WTC11 (cell line): ENCODE results near the gene TCERG1. TPM values are rescaled to one million over a fixed set of nuclear protein-coding genes. Genes with fewer than 3 reads are reported as not detected.

ENCODE experiments used
- ATAC-seq: fragments of 200-7000 bp; cut with Tn5 transposase; 2 replicates; pipeline ENCODE4 v1.10.0; 2021; ENCODE audit warnings: mild to moderate bottlenecking, moderate library complexity
- CTCF ChIA-PET: fragments of 300-600 bp; sonication (Branson Sonifier 250); formaldehyde crosslinking; loops from one replicate; lab custom pipeline; 2021; ENCODE audit warnings: antibody characterized with exemption; lab: Charles Lee
- POLR2A ChIA-PET: fragments of 350-600 bp; sonication (Branson Sonifier 250); formaldehyde crosslinking; loops from one replicate; lab custom pipeline; 2021; ENCODE audit warnings: antibody characterized with exemption; lab: Charles Lee
- DNase-seq: peaks from one replicate; pipeline ENCODE4 v3.0.0; 2021; ENCODE audit warnings: low spot score
- H3K27ac Mint-ChIP-seq: 2 replicates; pipeline ENCODE4 v1.8.0; 2021; ENCODE audit warnings: mixed read lengths
- H3K27me3 Mint-ChIP-seq: 2 replicates; pipeline ENCODE4 v1.8.0; 2021; ENCODE audit warnings: low read depth, mild to moderate bottlenecking, moderate library complexity, mixed read lengths
- H3K36me3 Mint-ChIP-seq: 2 replicates; pipeline ENCODE4 v1.8.0; 2021; ENCODE audit warnings: mixed read lengths
- H3K4me1 Mint-ChIP-seq: 2 replicates; pipeline ENCODE4 v1.8.0; 2022; ENCODE audit warnings: mixed read lengths
- H3K4me3 Mint-ChIP-seq: 2 replicates; pipeline ENCODE4 v1.8.0; 2021; ENCODE audit warnings: mild to moderate bottlenecking, moderate library complexity, mixed read lengths
- H3K9me3 Mint-ChIP-seq: 2 replicates; pipeline ENCODE4 v1.8.0; 2021; ENCODE audit warnings: mixed read lengths
- ETV6 ChIP-seq: sonication (generic); formaldehyde crosslinking; IDR thresholded peaks from 2 replicates; pipeline ENCODE4 v1.8.1; 2022; ENCODE audit warnings: mild to moderate bottlenecking, missing genetic modification reagents
- JUN ChIP-seq: sonication (generic); formaldehyde crosslinking; IDR thresholded peaks from 2 replicates; pipeline ENCODE4 v1.8.0; 2023; ENCODE audit warnings: mild to moderate bottlenecking, missing genetic modification reagents
- MYBL2 ChIP-seq: sonication (generic); formaldehyde crosslinking; IDR thresholded peaks from 2 replicates; pipeline ENCODE4 v1.8.1; 2023; ENCODE audit warnings: mild to moderate bottlenecking, moderate library complexity, missing genetic modification reagents
- NR2C2 ChIP-seq: sonication (generic); formaldehyde crosslinking; IDR thresholded peaks from 2 replicates; pipeline ENCODE4 v1.8.0; 2022; ENCODE audit warnings: mild to moderate bottlenecking, missing genetic modification reagents
- OVOL2 ChIP-seq: fragments of 250-450 bp; sonication (Bioruptor Pico); IDR thresholded peaks from 2 replicates; pipeline ENCODE4 v1.9.0; 2021; ENCODE audit warnings: mild to moderate bottlenecking, borderline replicate concordance
- TEAD4 ChIP-seq: sonication (generic); formaldehyde crosslinking; IDR thresholded peaks from 2 replicates; pipeline ENCODE4 v1.8.0; 2022; ENCODE audit warnings: mild to moderate bottlenecking, missing genetic modification reagents
- TP53 ChIP-seq: sonication (generic); formaldehyde crosslinking; IDR thresholded peaks from 2 replicates; pipeline ENCODE4 v1.8.1; 2023; ENCODE audit warnings: mild to moderate bottlenecking, missing genetic modification reagents
- ZNF138 ChIP-seq: sonication (generic); formaldehyde crosslinking; conservative IDR thresholded peaks from 2 replicates; pipeline ENCODE4 v1.8.1; 2022; ENCODE audit warnings: mild to moderate bottlenecking, moderate library complexity, missing genetic modification reagents
- ZNF423 ChIP-seq: fragments of 250-450 bp; sonication (Bioruptor Pico); IDR thresholded peaks from 2 replicates; pipeline ENCODE4 v2.1.2; 2022; ENCODE audit warnings: mild to moderate bottlenecking, moderate library complexity
- total RNA-seq: library from RNA; stranded (reverse); gene quantifications from 3 replicates; pipeline ENCODE4 v1.2.3, GENCODE V29; 2021
- TF ChIP-seq, protein P1 (sequence below): fragments of 250-450 bp; sonication (Bioruptor Pico); IDR thresholded peaks from 2 replicates; pipeline ENCODE4 v2.1.2; 2022; ENCODE audit warnings: mild to moderate bottlenecking, moderate library complexity
- TF ChIP-seq, protein P2 (sequence below): fragments of 250-450 bp; sonication (Bioruptor Pico); IDR thresholded peaks from 2 replicates; pipeline ENCODE4 v1.8.0; 2021; ENCODE audit warnings: mild to moderate bottlenecking
- TF ChIP-seq, protein P3 (sequence below): sonication (generic); formaldehyde crosslinking; IDR thresholded peaks from 2 replicates; pipeline ENCODE4 v1.8.0; 2023; ENCODE audit warnings: mild to moderate bottlenecking, missing genetic modification reagents
- TF ChIP-seq, protein P4 (sequence below): sonication (generic); formaldehyde crosslinking; IDR thresholded peaks from 2 replicates; pipeline ENCODE4 v1.8.1; 2023; ENCODE audit warnings: mild to moderate bottlenecking, missing genetic modification reagents
- TF ChIP-seq, protein P5 (sequence below): sonication (generic); formaldehyde crosslinking; IDR thresholded peaks from 2 replicates; pipeline ENCODE4 v1.8.1; 2023; ENCODE audit warnings: mild to moderate bottlenecking, missing genetic modification reagents, moderate library complexity
- TF ChIP-seq, protein P6 (sequence below): sonication (generic); formaldehyde crosslinking; IDR thresholded peaks from 2 replicates; pipeline ENCODE4 v1.8.1; 2022; ENCODE audit warnings: missing genetic modification reagents, borderline replicate concordance

TCERG1 gene
- total RNA-seq, 1 experiment from 2014 or later: 117 TPM

DNA sequence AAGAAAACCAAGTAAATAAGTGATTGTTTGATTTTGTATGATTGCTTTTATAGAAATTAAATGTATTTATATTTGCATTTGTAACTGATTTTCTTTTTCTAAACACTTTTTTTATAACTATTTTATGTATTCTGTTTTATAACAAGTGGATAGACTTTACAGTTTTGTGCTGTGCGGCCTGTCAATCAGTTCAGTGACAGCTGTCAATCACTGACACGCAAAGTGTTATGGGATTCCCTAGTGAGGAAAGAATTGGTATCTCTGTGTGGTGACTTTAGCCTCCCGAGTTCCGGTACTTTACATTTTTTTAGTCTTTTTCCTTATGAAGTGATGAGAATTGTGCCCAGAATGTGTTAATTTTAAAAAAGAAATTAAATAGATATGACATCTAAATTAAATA is 52.5 kb downstream of the TCERG1 start:
- no peak overlapping the region for H3K4me3 Mint-ChIP-seq
- no peak overlapping the region for H3K27ac Mint-ChIP-seq
- peaks cover 26% of the 10 kb centered on the region for H3K36me3 Mint-ChIP-seq
- CTCF ChIA-PET: no interaction called here
- DNase-seq: no peak
- TF ChIP-seq ZNF138 (CRISPR knock-in tag) (no peak), ETV6 (CRISPR knock-in tag) (no peak), JUN (no peak), OVOL2 (CRISPR knock-in tag) (no peak), MYBL2 (CRISPR knock-in tag) (no peak)
- TF ChIP-seq, protein P1, sequence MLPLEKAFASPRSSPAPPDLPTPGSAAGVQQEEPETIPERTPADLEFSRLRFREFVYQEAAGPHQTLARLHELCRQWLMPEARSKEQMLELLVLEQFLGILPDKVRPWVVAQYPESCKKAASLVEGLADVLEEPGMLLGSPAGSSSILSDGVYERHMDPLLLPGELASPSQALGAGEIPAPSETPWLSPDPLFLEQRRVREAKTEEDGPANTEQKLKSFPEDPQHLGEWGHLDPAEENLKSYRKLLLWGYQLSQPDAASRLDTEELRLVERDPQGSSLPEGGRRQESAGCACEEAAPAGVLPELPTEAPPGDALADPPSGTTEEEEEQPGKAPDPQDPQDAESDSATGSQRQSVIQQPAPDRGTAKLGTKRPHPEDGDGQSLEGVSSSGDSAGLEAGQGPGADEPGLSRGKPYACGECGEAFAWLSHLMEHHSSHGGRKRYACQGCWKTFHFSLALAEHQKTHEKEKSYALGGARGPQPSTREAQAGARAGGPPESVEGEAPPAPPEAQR (CRISPR knock-in tag): no peak
- TF ChIP-seq, protein P2, sequence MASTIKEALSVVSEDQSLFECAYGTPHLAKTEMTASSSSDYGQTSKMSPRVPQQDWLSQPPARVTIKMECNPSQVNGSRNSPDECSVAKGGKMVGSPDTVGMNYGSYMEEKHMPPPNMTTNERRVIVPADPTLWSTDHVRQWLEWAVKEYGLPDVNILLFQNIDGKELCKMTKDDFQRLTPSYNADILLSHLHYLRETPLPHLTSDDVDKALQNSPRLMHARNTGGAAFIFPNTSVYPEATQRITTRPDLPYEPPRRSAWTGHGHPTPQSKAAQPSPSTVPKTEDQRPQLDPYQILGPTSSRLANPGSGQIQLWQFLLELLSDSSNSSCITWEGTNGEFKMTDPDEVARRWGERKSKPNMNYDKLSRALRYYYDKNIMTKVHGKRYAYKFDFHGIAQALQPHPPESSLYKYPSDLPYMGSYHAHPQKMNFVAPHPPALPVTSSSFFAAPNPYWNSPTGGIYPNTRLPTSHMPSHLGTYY: no peak
- H3K9me3 Mint-ChIP-seq: no peaks in the 10 kb centered on the region
- H3K4me1 Mint-ChIP-seq: no peaks in the 10 kb centered on the region
- no peak for ATAC-seq
- no peaks in the 10 kb centered on the region for H3K27me3 Mint-ChIP-seq
- POLR2A ChIA-PET: no interaction called here

DNA sequence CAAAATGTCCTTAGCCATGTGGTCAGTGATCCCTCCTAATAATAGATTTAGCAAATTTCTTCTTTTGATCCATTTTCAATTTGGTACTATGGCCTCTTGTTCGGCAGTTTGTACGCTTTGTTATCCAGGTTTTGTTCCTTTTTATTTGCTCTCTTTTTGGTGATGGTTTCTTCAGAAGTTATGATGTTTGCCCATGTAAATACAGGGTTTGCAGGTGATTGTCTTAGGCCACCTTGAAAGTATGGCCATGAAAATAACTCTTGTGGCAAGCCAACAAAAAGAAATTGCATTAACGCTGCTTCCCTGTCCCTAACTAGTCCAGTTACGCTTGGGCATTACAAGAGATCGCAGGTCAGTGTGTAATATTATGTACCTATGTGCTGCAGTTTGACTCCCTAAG is 60.3 kb downstream of the TCERG1 start:
- Mint-ChIP-seq H3K27me3 (no peaks in the 10 kb centered on the region), H3K36me3 (peaks cover 65% of the 10 kb centered on the region), H3K27ac (no peak overlapping the region), H3K4me3 (no peak overlapping the region), H3K9me3 (no peaks in the 10 kb centered on the region), H3K4me1 (no peaks in the 10 kb centered on the region)
- ChIA-PET POLR2A (no interaction called here), CTCF (no interaction called here)
- ATAC-seq: no peak
- no peak for TF ChIP-seq NR2C2 (CRISPR knock-in tag)
- TF ChIP-seq, protein P3, sequence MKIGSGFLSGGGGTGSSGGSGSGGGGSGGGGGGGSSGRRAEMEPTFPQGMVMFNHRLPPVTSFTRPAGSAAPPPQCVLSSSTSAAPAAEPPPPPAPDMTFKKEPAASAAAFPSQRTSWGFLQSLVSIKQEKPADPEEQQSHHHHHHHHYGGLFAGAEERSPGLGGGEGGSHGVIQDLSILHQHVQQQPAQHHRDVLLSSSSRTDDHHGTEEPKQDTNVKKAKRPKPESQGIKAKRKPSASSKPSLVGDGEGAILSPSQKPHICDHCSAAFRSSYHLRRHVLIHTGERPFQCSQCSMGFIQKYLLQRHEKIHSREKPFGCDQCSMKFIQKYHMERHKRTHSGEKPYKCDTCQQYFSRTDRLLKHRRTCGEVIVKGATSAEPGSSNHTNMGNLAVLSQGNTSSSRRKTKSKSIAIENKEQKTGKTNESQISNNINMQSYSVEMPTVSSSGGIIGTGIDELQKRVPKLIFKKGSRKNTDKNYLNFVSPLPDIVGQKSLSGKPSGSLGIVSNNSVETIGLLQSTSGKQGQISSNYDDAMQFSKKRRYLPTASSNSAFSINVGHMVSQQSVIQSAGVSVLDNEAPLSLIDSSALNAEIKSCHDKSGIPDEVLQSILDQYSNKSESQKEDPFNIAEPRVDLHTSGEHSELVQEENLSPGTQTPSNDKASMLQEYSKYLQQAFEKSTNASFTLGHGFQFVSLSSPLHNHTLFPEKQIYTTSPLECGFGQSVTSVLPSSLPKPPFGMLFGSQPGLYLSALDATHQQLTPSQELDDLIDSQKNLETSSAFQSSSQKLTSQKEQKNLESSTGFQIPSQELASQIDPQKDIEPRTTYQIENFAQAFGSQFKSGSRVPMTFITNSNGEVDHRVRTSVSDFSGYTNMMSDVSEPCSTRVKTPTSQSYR (CRISPR knock-in tag): no peak
- TF ChIP-seq TP53 (CRISPR knock-in tag): no peak
- TF ChIP-seq, protein P4, sequence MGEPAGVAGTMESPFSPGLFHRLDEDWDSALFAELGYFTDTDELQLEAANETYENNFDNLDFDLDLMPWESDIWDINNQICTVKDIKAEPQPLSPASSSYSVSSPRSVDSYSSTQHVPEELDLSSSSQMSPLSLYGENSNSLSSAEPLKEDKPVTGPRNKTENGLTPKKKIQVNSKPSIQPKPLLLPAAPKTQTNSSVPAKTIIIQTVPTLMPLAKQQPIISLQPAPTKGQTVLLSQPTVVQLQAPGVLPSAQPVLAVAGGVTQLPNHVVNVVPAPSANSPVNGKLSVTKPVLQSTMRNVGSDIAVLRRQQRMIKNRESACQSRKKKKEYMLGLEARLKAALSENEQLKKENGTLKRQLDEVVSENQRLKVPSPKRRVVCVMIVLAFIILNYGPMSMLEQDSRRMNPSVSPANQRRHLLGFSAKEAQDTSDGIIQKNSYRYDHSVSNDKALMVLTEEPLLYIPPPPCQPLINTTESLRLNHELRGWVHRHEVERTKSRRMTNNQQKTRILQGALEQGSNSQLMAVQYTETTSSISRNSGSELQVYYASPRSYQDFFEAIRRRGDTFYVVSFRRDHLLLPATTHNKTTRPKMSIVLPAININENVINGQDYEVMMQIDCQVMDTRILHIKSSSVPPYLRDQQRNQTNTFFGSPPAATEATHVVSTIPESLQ: no peak
- TF ChIP-seq, protein P5, sequence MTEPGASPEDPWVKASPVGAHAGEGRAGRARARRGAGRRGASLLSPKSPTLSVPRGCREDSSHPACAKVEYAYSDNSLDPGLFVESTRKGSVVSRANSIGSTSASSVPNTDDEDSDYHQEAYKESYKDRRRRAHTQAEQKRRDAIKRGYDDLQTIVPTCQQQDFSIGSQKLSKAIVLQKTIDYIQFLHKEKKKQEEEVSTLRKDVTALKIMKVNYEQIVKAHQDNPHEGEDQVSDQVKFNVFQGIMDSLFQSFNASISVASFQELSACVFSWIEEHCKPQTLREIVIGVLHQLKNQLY (CRISPR knock-in tag): no peak
- TF ChIP-seq ZNF423 (CRISPR knock-in tag): no peak
- TF ChIP-seq, protein P6, sequence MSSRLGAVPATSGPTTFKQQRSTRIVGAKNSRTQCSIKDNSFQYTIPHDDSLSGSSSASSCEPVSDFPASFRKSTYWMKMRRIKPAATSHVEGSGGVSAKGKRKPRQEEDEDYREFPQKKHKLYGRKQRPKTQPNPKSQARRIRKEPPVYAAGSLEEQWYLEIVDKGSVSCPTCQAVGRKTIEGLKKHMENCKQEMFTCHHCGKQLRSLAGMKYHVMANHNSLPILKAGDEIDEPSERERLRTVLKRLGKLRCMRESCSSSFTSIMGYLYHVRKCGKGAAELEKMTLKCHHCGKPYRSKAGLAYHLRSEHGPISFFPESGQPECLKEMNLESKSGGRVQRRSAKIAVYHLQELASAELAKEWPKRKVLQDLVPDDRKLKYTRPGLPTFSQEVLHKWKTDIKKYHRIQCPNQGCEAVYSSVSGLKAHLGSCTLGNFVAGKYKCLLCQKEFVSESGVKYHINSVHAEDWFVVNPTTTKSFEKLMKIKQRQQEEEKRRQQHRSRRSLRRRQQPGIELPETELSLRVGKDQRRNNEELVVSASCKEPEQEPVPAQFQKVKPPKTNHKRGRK (CRISPR knock-in tag): no peak
- TF ChIP-seq, protein P1 (CRISPR knock-in tag): no peak
- TF ChIP-seq TEAD4 (CRISPR knock-in tag): no peak
- DNase-seq: no peak
